Stimulated activated memory B cell treated with anti-CD40 and anti-IgM and Interleukin-4, amounts not matched to agents 10 μg/mL and 1 μg/mL and 100 μg/mL, for 72 hours (primary cell): ENCODE measurements around the gene METTL13.

ENCODE experiments used
- ATAC-seq: fragments of 150-1000 bp; cut with Tn5 transposase; 2 replicates; pipeline ENCODE4 v1.10.0; 2021
- H3K27ac Mint-ChIP-seq: one replicate; pipeline ENCODE4 v1.8.0; 2022; ENCODE audit warnings: mild to moderate bottlenecking, mixed read lengths
- H3K27me3 Mint-ChIP-seq: one replicate; pipeline ENCODE4 v1.8.0; 2022; ENCODE audit warnings: mixed read lengths
- H3K36me3 Mint-ChIP-seq: one replicate; pipeline ENCODE4 v1.8.0; 2022; ENCODE audit warnings: mixed read lengths
- H3K4me1 Mint-ChIP-seq: one replicate; pipeline ENCODE4 v1.8.0; 2022; ENCODE audit warnings: mixed read lengths
- H3K4me3 Mint-ChIP-seq: one replicate; pipeline ENCODE4 v1.8.0; 2022; ENCODE audit warnings: mild to moderate bottlenecking, moderate library complexity, mixed read lengths
- H3K9me3 Mint-ChIP-seq: one replicate; pipeline ENCODE4 v1.8.0; 2022; ENCODE audit warnings: mixed read lengths

The METTL13 gene

DNA sequence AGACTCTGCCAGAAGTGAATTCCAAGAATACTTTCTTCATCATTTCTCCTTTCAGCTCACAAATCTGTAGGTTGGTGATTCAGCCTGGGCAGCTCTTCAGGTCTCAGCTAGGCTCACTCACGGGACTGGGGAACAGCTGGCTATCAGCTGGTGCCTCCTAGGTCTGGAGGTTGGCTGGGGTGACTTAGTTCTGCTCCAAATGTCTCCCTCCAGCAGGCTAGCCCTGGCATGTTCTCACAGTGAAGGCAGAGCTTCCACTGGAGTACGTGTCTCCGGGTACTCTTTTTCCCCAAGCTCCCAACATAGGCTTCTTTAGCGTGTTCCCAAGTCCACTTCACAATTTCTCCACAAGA, 27.1 kb upstream of the METTL13 start:
- no peaks in the 10 kb centered on the region for H3K4me1 Mint-ChIP-seq
- peaks cover 15% of the 10 kb centered on the region for H3K27me3 Mint-ChIP-seq
- no peaks in the 10 kb centered on the region for H3K9me3 Mint-ChIP-seq
- H3K4me3 Mint-ChIP-seq, result no peak overlapping the region
- ATAC-seq, result no peak
- no peaks in the 10 kb centered on the region for H3K36me3 Mint-ChIP-seq
- H3K27ac Mint-ChIP-seq, result no peak overlapping the region

GRCh38 chr1:171754971-171755370, 26.5 kb upstream of the METTL13 start:
- Mint-ChIP-seq H3K4me1 (no peaks in the 10 kb centered on the region), H3K4me3 (no peak overlapping the region), H3K27me3 (peaks cover 15% of the 10 kb centered on the region), H3K36me3 (no peaks in the 10 kb centered on the region), H3K9me3 (no peaks in the 10 kb centered on the region), H3K27ac (no peak overlapping the region)
- no peak for ATAC-seq

DNA sequence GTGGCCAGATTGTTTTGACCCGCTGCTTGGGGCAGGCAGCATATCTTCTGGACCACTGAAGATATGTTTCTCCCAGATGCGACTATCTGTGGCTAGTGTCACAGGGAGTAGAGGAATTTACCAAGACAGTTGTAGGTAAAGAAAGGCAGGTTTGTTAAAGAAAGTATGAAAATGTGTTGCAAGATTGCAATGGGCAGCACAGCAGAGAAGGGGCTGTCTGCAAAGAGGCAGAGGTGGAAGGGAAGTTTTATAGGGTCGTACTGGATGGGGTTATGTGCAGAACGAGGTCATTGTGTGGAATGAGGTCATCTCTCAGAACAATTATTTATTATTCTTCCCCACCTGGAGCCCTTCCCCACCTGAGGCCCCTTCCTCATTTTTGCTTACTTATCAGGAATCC, 24.6 kb upstream of the METTL13 start:
- Mint-ChIP-seq H3K4me1 (no peaks in the 10 kb centered on the region), H3K27ac (no peak overlapping the region), H3K4me3 (no peak overlapping the region), H3K36me3 (no peaks in the 10 kb centered on the region), H3K9me3 (no peaks in the 10 kb centered on the region), H3K27me3 (peaks cover 15% of the 10 kb centered on the region)
- no peak for ATAC-seq

DNA sequence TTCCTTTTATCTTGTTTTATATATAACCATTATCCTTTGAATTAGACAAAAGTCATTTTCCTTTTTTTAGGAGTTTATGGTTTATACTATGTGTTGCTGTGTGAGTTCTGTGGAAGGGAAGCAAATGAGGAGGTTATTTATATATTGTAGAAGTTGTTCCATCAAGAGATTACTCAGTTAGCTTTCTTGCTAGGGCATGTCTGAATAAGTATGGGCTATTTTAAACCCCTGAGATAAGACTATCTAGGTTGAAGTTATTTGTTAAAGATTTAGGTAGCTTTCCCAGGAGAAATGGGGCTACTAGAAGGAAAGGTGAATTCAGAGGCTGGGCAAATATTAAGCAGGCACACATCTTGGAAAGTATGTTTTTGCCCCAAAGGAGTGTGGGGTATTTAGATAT, 23.4 kb upstream of the METTL13 start:
- Mint-ChIP-seq H3K27me3 (peaks cover 19% of the 10 kb centered on the region), H3K4me1 (no peaks in the 10 kb centered on the region), H3K9me3 (no peaks in the 10 kb centered on the region), H3K36me3 (no peaks in the 10 kb centered on the region), H3K27ac (no peak overlapping the region), H3K4me3 (no peak overlapping the region)
- no peak for ATAC-seq

GRCh38 chr1:171762143-171762563, 19.3 kb upstream of the METTL13 start:
- ATAC-seq, result no peak
- H3K36me3 Mint-ChIP-seq, result no peaks in the 10 kb centered on the region
- no peak overlapping the region for H3K4me3 Mint-ChIP-seq
- H3K9me3 Mint-ChIP-seq, result no peaks in the 10 kb centered on the region
- H3K4me1 Mint-ChIP-seq, result no peaks in the 10 kb centered on the region
- peaks cover 21% of the 10 kb centered on the region for H3K27me3 Mint-ChIP-seq
- no peak overlapping the region for H3K27ac Mint-ChIP-seq

- ATAC-seq, result no peak
- Mint-ChIP-seq H3K4me3 (no peak overlapping the region), H3K4me1 (no peaks in the 10 kb centered on the region), H3K27me3 (peaks cover 21% of the 10 kb centered on the region), H3K9me3 (no peaks in the 10 kb centered on the region), H3K27ac (no peak overlapping the region), H3K36me3 (no peaks in the 10 kb centered on the region)
These were observed 17.7 kb upstream of the METTL13 start for GRCh38 chr1:171763764-171764163.

- H3K4me1 Mint-ChIP-seq, result peaks cover 12% of the 10 kb centered on the region
These were observed 12.3 kb upstream of the METTL13 start for GRCh38 chr1:171769171-171769570.

GRCh38 chr1:171769754-171770153, 11.7 kb upstream of the METTL13 start:
- ATAC-seq, result no peak
- H3K27ac Mint-ChIP-seq, result no peak overlapping the region
- no peak overlapping the region for H3K4me3 Mint-ChIP-seq
- H3K4me1 Mint-ChIP-seq, result peaks cover 12% of the 10 kb centered on the region
- H3K9me3 Mint-ChIP-seq, result no peaks in the 10 kb centered on the region
- H3K36me3 Mint-ChIP-seq, result no peaks in the 10 kb centered on the region
- H3K27me3 Mint-ChIP-seq, result no peaks in the 10 kb centered on the region

More at GRCh38 chr1:171769171-171769570, 12.3 kb upstream of the METTL13 start:
- Mint-ChIP-seq H3K36me3 (no peaks in the 10 kb centered on the region), H3K27me3 (peaks cover 5% of the 10 kb centered on the region), H3K9me3 (no peaks in the 10 kb centered on the region), H3K27ac (no peak overlapping the region), H3K4me3 (no peak overlapping the region)
- ATAC-seq, result no peak

- H3K36me3 Mint-ChIP-seq, result no peaks in the 10 kb centered on the region
- ATAC-seq, result peak; percentile 48
These were observed 9.1 kb upstream of the METTL13 start for GRCh38 chr1:171772312-171772711.

GRCh38 chr1:171780583-171781175, 781 bp upstream of the METTL13 start:
- peaks cover 19% of the 10 kb centered on the region for H3K36me3 Mint-ChIP-seq
- H3K4me1 Mint-ChIP-seq, result peaks cover 40% of the 10 kb centered on the region
- H3K27me3 Mint-ChIP-seq, result no peaks in the 10 kb centered on the region
- peak overlapping the region; percentile 88 for H3K27ac Mint-ChIP-seq
- peak overlapping the region; percentile 92 for H3K4me3 Mint-ChIP-seq
- no peaks in the 10 kb centered on the region for H3K9me3 Mint-ChIP-seq
- ATAC-seq, result no peak

More at GRCh38 chr1:171772312-171772711, 9.1 kb upstream of the METTL13 start:
- Mint-ChIP-seq H3K4me3 (no peak overlapping the region), H3K27me3 (no peaks in the 10 kb centered on the region), H3K9me3 (no peaks in the 10 kb centered on the region), H3K27ac (no peak overlapping the region), H3K4me1 (peaks cover 12% of the 10 kb centered on the region)

DNA sequence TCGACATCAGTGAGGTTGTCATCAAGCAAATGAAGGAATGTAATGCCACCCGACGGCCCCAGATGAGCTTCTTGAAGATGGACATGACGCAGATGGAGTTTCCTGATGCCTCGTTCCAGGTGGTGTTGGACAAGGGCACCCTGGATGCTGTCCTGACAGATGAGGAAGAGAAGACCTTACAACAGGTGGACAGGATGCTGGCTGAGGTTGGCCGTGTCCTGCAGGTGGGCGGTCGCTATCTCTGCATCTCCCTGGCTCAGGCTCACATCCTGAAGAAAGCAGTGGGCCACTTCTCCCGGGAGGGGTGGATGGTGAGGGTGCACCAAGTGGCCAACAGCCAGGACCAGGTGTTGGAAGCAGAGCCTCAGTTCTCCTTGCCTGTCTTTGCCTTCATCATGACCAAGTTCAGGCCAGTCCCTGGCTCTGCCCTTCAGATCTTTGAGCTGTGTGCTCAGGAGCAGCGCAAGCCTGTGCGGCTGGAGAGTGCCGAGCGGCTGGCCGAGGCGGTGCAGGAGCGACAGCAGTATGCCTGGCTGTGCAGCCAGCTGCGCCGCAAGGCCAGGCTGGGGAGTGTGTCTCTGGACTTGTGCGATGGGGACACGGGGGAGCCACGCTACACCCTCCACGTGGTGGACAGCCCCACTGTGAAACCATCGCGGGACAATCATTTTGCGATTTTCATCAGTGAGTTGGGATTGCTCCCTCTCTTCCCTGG, 2.5 kb downstream of the METTL13 start:
- no peak overlapping the region for H3K27ac Mint-ChIP-seq
- H3K4me3 Mint-ChIP-seq, result no peak overlapping the region
- H3K27me3 Mint-ChIP-seq, result no peaks in the 10 kb centered on the region
- no peaks in the 10 kb centered on the region for H3K9me3 Mint-ChIP-seq
- H3K4me1 Mint-ChIP-seq, result peaks cover 50% of the 10 kb centered on the region
- peaks cover 51% of the 10 kb centered on the region for H3K36me3 Mint-ChIP-seq
- ATAC-seq, result no peak

GRCh38 chr1:171784784-171785183, 3.3 kb downstream of the METTL13 start:
- Mint-ChIP-seq H3K4me1 (peaks cover 50% of the 10 kb centered on the region), H3K27ac (peak overlapping the region; percentile 71), H3K4me3 (peak overlapping the region; percentile 38), H3K27me3 (no peaks in the 10 kb centered on the region), H3K9me3 (no peaks in the 10 kb centered on the region), H3K36me3 (peaks cover 59% of the 10 kb centered on the region)
- no peak for ATAC-seq

DNA sequence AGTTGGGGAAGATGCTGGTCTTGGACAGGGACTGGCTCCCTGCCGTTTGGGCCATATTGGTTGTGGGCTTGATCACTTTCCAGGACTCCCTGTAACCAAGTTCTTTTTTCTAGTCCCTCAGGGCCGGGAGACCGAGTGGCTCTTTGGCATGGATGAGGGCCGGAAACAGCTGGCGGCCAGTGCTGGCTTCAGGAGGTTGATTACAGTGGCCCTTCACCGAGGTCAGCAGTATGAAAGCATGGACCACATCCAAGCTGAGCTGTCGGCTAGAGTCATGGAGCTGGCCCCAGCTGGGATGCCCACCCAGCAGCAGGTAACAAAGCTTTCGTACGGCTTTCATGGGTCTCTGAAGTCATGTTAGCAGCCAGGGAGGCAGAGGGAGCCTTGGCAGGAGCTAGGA, 4.3 kb downstream of the METTL13 start:
- ATAC-seq, result no peak
- Mint-ChIP-seq H3K27me3 (no peaks in the 10 kb centered on the region), H3K9me3 (no peaks in the 10 kb centered on the region), H3K36me3 (peaks cover 66% of the 10 kb centered on the region), H3K27ac (no peak overlapping the region), H3K4me1 (peaks cover 50% of the 10 kb centered on the region), H3K4me3 (no peak overlapping the region)

- Mint-ChIP-seq H3K4me1 (peaks cover 47% of the 10 kb centered on the region), H3K27me3 (no peaks in the 10 kb centered on the region), H3K9me3 (no peaks in the 10 kb centered on the region), H3K36me3 (peaks cover 72% of the 10 kb centered on the region), H3K27ac (peak overlapping the region; percentile 30), H3K4me3 (no peak overlapping the region)
- ATAC-seq, result no peak
These were observed 5.1 kb downstream of the METTL13 start for GRCh38 chr1:171786534-171786933.

GRCh38 chr1:171787686-171788480, 6.4 kb downstream of the METTL13 start:
- no peak overlapping the region for H3K27ac Mint-ChIP-seq
- H3K4me3 Mint-ChIP-seq, result no peak overlapping the region
- ATAC-seq, result no peak
- H3K36me3 Mint-ChIP-seq, result peaks cover 76% of the 10 kb centered on the region
- no peaks in the 10 kb centered on the region for H3K9me3 Mint-ChIP-seq
- H3K27me3 Mint-ChIP-seq, result no peaks in the 10 kb centered on the region
- H3K4me1 Mint-ChIP-seq, result peaks cover 38% of the 10 kb centered on the region
